ENCODE measurements around the gene MALT1. TPM values are rescaled to one million over a fixed set of nuclear protein-coding genes. Genes with fewer than 3 reads are reported as not detected.

Gene MALT1
- polyA plus RNA-seq, 4 donors = 26.7 to 33.5 (median 30.1) TPM

DNA sequence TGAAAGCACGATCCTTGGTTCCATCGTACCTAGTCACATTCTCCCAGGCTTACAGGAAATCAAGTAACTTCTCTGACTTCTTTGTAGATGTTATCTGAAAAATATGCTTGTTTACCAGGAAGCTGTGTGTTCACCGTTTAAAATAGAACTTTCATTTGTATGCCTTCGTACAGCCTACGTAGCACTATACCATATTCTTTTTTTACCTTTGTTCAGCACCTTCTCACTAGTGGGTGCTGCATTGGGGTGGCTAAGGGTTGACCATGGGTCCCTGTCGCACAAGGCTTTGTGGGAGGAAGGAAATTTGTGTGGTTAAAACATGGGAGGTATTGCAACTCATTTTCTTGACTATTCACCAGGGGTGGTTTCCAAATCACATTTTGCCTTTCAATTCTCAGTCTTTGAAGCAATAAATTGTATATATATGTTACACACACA, 16.6 kb downstream of the MALT1 start:
- DNase-seq (ENCODE audit: low read depth in 4 of 4, low spot score in 3 of 4) = no peak

DNA sequence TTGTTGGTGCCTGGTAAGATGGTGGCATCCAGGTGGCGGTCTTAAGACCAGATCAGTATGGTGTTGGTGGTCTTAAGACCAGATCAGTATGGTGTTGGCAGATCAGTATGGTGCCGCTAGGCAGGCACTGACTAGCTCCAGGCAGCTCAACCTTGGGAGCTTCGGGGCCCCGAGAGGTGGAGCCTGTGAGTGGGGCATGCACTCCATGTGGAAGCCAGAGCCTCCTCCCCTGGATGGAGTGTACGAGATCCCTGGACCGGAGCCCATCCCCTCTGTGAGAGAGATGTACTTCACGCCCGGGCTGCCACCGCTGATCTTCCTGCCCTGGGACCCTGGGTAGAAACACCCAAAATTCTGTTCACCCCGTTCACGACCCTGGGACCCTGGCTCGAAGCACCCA, 19.0 kb downstream of the MALT1 start:
- DNase-seq (ENCODE audit: low read depth in 4 of 4, low spot score in 3 of 4) = no peak

- DNase-seq (ENCODE audit: low read depth in 4 of 4, low spot score in 3 of 4) = no peak
These were observed 20.0 kb downstream of the MALT1 start for GRCh38 chr18:58691256-58691655.

- no peak for DNase-seq (ENCODE audit: low read depth in 4 of 4, low spot score in 3 of 4)
These were observed 21.3 kb downstream of the MALT1 start for GRCh38 chr18:58692422-58693185.

- no peak for DNase-seq (ENCODE audit: low read depth in 4 of 4, low spot score in 3 of 4)
These were observed 23.0 kb downstream of the MALT1 start for GRCh38 chr18:58694221-58694620.

GRCh38 chr18:58694720-58695468, 23.6 kb downstream of the MALT1 start:
- no peak for DNase-seq (ENCODE audit: low read depth in 4 of 4, low spot score in 3 of 4)

DNA sequence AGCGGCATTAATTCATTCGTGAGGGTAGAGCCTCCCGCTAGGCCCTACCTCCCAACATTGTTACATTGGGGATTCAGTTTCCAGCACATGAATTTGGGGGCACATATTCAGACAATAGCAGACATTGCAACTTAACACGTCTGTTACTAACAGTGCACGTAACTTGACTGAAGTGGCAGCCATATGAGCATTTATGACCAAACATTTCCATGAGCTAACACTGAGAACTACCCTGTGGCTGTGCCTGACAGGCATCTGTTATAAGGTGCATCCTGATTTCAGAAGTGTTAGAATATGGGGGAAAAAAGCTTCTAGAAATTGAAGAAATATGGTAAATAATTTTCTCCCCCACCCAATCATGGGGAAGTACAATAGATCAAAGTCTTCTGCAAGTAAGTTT, 24.5 kb downstream of the MALT1 start:
- DNase-seq (ENCODE audit: low read depth in 4 of 4, low spot score in 3 of 4) = no peak

DNA sequence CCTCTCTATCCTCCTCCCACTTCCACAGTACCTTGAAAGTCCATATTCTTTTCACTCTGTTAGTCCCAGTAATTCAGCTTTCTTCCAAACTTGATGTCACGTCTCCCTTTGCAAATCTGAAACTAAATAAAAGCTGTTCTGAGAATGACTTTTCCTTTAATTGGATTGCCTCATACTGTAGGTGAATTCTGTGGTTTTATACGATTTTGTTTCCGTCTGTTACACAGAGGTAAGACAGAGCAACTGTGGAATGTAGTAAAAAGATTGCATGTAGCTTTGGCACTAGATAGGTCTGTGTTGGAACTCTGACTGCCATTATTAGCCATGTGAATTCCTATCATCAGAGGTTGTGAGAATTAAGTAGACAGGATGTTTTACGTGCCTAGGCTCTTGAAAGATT, 25.9 kb downstream of the MALT1 start:
- DNase-seq (ENCODE audit: low read depth in 4 of 4, low spot score in 3 of 4) = no peak

GRCh38 chr18:58698701-58699193, 27.5 kb downstream of the MALT1 start:
- DNase-seq (ENCODE audit: low read depth in 4 of 4, low spot score in 3 of 4) = no peak

DNA sequence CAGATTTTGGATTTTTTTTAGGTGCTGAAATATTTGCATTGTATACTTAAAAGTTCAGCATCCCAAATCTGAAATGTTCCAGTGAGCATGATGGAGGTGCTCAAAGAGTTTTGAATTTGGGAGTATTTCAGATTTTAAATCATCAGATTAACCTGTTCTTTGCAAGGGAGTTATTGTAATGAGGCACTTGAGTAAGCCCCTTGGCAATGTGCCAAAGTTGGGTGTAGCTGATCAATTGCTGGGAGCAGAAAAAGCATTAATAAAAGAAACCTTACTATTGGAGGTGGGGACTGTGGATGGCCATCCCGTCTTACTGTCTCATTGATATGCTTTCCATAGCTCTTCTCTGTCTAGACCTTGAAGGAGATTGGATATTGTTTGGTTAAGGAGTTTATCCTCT, 28.3 kb downstream of the MALT1 start:
- DNase-seq (ENCODE audit: low read depth in 4 of 4, low spot score in 3 of 4) = no peak

DNA sequence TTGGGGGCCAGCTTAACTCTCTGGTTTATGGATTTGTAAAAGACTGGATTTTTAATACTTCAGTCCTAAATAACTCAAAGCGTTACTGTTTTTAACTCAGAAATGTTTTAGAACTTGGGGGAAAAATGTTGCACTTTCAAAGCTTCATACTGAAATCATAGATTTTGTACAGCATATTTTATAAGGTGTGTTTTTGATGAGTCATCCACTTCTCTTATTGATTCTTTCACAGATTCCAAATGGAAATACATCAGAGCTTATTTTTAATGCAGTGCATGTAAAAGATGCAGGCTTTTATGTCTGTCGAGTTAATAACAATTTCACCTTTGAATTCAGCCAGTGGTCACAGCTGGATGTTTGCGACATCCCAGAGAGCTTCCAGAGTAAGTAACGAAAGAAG, 28.9 kb downstream of the MALT1 start:
- DNase-seq (ENCODE audit: low read depth in 4 of 4, low spot score in 3 of 4) = no peak

DNA sequence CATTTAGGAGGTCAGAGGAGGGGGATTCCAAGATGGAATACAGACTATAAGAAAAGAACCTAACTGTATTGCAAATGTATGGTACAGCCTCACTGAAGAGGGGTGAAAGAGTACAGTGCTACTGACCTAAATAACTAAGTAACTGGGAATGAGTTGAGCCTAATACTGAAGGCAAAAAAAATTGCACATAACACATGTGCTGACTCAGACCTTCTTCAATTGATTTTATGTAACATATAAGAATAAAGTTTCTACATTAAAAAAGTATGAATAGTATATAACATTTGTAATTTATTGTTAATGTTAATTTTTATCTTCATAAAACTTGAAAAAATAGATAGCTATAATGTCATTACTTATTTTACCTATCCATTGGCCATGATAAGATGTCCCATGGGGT, 41.7 kb downstream of the MALT1 start:
- no peak for DNase-seq (ENCODE audit: low read depth in 4 of 4, low spot score in 3 of 4)

DNA sequence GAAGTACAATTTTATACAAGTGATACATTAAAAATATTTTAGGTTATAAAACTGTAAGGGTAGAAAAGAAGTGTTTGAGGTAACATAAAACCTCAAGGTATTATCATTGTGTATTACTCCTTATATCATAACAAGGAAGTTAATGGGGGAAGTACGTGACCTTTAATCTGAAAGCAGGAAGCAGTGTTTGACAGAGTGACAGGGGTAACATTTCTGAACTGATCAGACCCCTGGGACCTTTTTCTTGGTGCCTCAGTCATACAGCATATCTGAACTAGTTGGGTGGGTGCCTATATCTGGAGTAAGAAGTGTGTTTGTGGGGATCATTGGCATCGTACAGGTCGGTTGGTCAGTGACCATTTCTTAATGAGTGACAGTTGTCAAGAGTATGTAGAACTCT, 43.0 kb downstream of the MALT1 start:
- no peak for DNase-seq (ENCODE audit: low read depth in 4 of 4, low spot score in 3 of 4)

DNA sequence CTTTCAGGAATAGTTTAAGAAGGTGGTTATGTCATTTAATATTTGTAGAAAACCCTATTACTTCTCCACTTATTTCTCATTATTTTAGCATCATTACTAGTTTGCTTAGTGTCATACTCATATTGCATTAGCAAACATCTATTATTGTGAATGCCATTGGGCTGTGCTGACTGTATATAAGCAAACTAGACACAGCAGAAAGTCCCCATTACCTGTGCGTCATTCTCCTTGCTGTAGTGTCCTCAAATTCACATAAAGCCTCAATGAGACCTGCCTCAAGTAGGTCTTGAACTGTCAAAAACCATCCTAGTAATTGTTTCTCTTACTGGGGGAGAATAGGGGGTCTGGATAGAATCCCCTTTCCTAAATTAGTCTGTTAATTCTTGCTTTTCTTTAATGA, 43.6 kb downstream of the MALT1 start:
- DNase-seq (ENCODE audit: low read depth in 4 of 4, low spot score in 3 of 4) = no peak

DNA sequence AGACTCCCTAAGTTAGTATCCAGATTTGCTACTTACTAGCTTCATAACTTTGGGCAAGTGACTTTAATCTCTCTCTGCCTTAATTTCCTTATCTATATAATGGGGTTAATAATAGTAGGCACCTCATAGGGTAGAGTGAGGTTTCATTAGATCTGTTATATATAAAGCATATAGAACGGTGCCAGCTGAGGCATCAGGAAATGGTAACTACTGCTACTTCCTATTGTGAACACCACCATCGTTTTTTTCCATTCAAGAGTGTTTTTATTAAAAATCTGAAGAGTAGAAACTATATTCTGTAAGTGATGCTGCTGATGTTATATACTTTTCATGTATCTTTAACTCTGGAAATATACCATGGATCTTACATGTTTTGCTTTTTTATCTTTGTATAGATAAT, 44.3 kb downstream of the MALT1 start:
- DNase-seq (ENCODE audit: low read depth in 4 of 4, low spot score in 3 of 4) = no peak

DNA sequence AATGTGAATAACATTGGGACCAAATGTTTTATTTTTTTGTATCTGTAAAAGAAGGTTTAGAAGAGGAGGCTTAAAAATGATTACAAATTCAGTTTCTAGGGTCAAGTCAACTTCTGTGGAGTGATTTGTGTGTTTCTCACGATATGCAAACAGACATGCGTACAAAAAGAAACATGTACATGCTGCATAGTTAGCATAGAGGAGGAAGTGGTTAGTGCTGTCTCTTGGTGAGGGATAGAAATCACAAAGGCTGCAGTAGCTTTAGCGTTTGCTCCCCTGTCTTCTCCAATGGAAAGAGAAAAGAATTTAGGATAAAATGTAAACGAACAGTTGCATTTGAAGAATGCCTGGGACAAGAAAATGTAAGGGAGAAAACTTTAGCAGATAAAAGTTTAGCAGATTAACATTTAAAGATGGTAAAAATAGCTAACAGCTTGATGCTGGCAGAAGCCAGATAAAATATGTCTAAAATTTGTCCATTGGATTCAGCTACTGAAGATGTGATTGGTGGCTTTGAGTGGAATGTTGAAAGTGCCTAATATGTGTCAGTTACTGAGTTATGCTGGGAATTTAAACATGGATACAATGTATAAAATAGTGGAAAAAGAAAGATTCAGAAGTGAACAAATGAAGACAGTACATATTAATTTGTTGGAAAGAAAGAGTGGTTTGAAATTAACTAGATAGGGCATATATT, 44.9 kb downstream of the MALT1 start:
- DNase-seq (ENCODE audit: low read depth in 4 of 4, low spot score in 3 of 4) = no peak

GRCh38 chr18:58721566-58722239, 50.4 kb downstream of the MALT1 start:
- no peak for DNase-seq (ENCODE audit: low read depth in 4 of 4, low spot score in 3 of 4)

DNA sequence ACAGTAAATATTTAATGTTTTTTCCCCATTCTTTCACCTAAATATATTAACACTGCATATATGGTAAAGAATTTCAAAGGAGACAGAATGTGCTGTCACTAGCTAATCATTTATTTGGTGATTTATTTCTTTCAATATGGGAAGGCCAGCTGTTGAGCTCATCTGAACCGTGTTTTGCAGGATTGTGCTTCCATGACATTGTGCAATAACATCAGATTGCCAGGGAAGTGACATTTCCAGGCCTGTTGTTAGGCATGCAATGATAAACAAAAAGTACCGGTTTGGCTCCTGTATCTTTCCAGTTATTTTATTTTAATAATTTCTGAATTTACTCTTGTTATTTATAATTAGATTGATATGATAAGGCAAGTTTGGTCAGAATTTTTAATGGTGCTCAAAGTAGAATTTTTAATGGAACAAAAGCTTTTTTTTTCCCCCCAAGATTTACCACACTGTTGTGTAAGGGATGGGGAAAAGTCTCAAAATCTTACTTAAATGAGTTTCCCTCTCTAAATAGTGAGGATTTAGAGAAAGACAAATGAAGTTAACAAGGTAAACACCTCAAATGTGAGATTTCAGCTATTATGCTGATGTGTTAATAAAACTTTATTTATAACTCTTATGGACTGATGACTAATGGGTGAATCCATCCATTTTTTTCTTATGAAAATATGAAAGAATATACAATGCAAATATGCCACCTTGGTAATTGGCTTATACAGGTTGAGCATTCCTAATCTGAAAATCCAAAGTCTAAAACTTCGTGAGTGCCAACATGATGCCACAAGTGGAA, 52.7 kb downstream of the MALT1 start:
- DNase-seq (ENCODE audit: low read depth in 4 of 4, low spot score in 3 of 4) = no peak

GRCh38 chr18:58726671-58727070, 55.4 kb downstream of the MALT1 start:
- DNase-seq (ENCODE audit: low read depth in 4 of 4, low spot score in 3 of 4) = no peak
